HG02938 (cell line): Measurements from ENCODE around the gene MCU.
"Not testable (repeated sequence)": the region's sequence is repeated elsewhere in the genome, so short reads cannot be mapped to it uniquely, and the experiment has no call there.

Experiments used
- ATAC-seq: cut with Tn5 transposase; IDR thresholded peaks from one replicate; pipeline ENCODE4 v1.9.1; 2021; ENCODE audit warnings: mild to moderate bottlenecking, moderate library complexity; ENCODE audit not compliant: unreplicated experiment

MCU gene

GRCh38 chr10:72890086-72890485 is 198.1 kb downstream of the MCU start:
- no peak for ATAC-seq

DNA sequence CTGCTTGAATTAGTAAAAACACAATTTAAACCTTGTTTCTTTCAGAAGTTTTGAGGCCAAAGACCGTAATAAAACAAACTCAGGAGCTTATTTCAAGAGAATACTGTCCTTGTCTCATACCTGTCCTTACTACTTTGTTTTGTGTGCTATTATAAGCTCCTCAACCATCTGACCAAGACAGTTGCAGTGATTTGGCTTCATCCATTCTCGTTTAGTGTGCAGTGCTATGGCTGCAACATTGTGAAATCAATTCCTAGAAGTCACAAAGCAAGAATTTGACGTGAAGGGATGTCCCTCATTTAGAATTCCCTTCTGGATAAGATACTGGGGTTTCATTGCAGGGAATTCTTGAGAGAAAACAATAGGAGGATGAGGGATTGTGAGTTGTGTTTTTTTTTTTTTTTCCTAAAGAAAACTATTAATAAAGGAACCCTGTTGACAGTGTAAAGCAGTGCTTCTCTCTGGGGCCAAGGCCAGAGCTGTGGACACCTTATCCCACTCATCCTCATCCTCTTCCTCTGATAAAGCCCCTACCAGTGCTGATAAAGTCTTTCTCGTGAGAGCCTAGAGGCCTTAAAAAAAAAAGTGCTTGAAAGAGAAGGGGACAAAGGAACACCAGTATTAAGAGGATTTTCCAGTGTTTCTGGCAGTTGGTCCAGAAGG is 201.3 kb downstream of the MCU start, which contains the start of gene OIT3:
OIT3 (plus strand) TSS at position 604 of the 663 bp plus-strand sequence. CDS start 60 bp downstream, outside the sequence.
- ATAC-seq = no peak

- ATAC-seq = no peak
Observed at GRCh38 chr10:72895236-72895850, 203.4 kb downstream of the MCU start.

DNA sequence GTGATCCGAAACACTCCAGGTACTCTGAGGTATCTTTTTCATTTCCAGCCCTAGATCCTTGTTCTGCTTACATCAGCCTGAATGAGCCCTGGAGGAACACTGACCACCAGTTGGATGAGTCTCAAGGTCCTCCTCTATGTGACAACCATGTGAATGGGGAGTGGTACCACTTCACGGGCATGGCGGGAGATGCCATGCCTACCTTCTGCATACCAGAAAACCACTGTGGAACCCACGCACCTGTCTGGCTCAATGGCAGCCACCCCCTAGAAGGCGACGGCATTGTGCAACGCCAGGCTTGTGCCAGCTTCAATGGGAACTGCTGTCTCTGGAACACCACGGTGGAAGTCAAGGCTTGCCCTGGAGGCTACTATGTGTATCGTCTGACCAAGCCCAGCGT is 206.7 kb downstream of the MCU start:
- no peak for ATAC-seq

- no peak for ATAC-seq
Observed at GRCh38 chr10:72899545-72899944, 207.6 kb downstream of the MCU start.

DNA sequence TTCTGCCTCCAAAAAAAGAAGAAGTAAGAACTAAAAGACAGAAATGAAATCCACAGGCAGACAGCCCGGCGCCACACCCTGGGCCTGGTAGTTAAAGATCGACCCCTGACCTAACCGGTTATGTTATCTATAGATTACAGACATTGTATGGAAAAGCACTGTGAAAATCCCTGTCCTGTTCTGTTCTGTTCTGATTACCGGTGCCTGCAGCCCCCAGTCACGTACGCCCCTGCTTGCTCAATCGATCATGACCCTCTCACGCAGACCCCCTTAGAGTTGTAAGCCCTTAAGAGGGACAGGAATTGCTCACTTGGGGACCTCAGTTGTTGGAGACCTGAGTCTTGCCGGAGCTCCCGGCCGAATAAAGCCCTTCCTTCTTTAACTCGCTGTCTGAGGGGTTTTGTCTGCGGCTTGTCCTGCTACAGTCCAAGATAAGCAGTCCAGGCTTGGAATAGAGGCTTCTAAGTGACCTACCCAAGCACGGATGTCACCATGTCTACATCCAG is 212.1 kb downstream of the MCU start:
- not testable (repeated sequence) for ATAC-seq

DNA sequence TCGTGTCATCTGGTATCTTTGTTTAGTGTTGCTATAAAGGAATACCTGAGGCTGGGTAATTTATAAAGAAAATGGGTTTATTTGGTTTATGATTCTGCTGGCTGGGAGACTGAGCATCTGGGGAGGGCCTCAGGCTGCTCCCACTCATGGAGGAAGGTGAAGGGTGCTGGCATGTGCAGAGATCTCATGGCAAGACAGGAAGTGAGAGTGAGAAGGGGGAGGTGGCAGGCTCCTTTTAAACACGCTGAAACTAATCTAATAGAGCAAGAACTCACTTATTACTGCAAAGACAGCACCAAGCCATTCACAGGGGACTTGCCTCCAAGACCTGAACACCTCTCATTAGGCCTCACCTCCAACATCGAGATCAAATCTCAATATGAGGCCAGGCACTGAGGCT is 212.9 kb downstream of the MCU start:
- no peak for ATAC-seq

DNA sequence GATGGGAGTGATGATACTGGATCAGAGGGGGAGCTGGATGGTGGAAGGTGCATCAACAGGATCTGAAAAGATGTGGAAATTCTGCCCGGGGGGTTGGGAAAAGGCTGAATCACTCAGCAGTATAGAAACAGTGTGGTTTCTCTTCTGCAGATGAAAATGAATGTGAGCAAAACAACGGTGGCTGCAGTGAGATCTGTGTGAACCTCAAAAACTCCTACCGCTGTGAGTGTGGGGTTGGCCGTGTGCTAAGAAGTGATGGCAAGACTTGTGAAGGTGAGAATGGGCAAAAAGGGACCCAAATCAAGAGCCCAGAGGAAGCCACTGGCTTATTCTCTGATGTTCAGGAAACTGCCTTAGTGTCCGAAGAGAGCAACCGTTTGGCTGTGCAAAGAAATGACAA is 214.5 kb downstream of the MCU start:
- ATAC-seq = no peak

DNA sequence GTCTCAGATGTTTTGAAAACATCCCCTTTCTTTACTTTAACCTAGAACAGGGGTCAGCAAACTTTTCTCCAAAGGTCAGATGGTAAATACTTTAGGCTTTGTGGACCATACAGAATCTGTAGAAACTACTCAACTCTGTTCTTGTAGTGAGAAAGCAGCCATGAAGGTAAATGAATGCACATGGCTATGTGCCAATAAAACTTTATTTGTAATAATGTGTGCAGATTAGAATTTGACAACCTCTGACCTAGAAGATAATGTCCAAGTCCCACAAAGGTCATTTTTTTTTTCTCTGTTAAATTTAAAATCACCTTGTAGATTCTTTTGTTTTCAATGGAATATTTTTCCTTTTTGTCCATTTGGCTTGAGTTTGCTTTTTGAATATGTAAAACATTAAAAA is 218.8 kb downstream of the MCU start:
- no peak for ATAC-seq

GRCh38 chr10:72911758-72912157 is 219.8 kb downstream of the MCU start:
- no peak for ATAC-seq

DNA sequence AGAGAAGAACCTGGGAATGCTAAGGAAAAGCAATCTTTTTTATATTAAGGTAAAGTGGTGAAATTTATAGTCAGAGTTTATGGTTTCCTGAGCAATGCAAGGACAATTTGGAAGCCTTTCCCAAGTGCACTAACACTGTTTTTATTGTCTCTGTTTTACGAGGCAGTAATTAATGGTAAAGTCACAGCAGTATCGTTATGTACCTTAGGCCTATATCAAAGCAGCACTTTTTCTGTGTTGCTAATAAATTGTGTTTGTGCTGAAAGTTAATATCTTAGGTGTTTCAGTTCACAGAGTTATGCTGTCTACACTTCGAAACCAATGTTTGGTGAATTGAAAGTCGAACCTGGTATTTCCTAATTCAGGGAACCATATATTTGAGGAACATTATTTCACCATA is 220.8 kb downstream of the MCU start:
- ATAC-seq = no peak

GRCh38 chr10:72913287-72913686 is 221.3 kb downstream of the MCU start:
- ATAC-seq = no peak

DNA sequence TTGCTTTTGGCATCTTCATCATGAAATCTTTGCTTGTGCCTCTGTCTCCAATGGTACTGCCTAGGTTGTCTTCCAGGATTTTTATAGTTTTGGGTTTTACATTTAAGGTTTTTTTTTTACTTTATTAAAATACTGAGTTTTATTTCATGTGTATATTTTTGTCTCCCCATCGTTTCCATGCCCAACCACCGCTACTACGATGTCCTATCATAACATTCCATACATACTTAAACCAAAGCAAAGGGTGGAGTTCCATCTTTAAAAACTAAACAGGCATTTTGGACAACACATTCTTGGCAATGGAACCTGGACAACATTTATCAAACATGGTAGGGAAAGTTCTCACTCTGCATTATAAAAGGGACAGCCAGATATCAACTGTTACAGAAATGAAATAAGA is 225.3 kb downstream of the MCU start:
- not testable (repeated sequence) for ATAC-seq

- not testable (repeated sequence) for ATAC-seq
Observed at GRCh38 chr10:72917803-72918332, 225.9 kb downstream of the MCU start.

DNA sequence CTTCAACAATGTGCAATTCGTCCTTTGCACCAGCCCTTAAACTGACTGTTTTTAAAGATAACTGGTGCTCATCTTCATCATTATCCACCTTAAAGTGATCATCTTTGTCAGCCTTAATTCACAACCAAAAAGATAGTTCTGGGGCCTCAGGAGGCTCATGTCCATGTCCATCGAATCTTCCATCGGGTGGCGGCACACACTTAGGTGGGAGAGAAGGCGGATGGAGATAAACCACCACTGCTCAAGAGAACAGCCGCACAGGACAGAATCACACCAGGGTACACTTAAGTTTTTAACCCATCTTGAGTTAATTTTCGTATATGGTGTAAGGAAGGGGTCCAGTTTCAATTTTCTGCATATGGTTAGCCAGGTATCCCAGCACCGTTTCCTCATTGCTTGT is 226.4 kb downstream of the MCU start:
- ATAC-seq = no peak

GRCh38 chr10:72921147-72921683 is 229.3 kb downstream of the MCU start:
- not testable (repeated sequence) for ATAC-seq

DNA sequence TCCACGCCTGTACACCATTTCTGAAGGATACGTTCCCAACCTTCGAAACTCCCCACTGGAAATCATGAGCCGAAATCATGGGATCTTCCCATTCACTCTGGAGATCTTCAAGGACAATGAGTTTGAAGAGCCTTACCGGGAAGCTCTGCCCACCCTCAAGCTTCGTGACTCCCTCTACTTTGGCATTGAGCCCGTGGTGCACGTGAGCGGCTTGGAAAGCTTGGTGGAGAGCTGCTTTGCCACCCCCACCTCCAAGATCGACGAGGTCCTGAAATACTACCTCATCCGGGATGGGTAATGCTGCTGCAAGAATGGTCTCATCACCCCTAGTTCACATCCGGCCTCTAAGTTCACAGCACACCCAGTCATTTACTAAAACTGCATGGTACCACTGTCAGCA is 232.4 kb downstream of the MCU start:
- ATAC-seq = no peak

GRCh38 chr10:72925951-72926465 is 234.1 kb downstream of the MCU start:
- ATAC-seq = no peak

DNA sequence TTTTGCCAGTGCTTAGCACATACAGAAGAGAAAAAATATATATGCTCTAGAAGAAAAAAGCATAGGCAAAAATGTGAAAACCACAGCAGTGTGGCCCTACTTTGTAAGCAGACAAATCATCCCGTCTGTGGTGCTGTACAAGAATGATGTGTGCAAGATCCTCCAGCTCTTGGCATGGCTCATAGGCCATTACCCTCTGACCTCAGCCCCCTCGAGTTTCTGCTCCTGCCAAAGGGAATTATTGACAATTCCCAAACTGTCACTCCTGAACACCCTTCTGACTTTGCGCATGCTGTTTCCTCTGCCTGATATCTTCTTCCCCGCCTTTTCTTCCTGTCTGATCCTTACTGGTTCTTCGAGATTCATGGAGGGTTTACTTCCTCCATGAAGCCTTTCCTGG is 235.5 kb downstream of the MCU start:
- ATAC-seq = no peak

DNA sequence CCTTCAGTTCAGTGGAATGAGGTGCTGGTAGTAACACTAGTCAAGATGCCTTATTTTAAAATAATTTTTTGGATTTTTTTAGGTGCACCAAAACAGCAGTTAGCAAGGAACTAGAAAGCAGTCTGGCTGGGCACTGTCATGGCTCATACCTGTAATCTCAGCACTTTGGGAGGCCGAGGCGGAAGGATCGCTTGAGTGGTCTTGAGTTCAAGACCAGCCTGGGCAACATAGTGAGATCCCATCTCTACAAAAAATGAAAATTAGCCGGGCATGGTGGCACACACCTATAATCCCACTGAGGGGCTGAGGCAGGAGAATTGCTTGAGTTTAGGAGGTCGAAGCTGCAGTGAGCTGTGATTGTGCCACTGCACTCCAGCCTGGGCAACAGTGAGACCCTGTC is 236.9 kb downstream of the MCU start:
- no peak for ATAC-seq

DNA sequence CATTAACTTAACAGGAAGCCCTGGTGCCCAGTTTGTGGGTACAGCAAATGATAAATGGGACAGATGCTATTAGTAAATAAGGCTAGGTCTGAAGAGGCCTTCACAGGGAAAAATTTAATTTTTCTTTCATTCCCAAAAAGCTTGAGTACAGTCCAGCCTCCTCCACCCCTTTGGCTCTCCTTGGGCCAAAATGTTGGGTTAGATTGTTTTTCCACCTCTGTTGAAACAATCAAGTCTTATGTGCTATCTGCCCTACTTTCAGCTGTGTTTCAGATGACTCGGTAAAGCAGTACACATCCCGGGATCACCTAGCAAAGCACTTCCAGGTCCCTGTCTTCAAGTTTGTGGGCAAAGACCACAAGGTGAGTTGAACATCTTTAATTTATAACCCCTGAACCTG is 238.3 kb downstream of the MCU start:
- ATAC-seq = no peak
